Endothelial cell of umbilical vein (primary cell): ENCODE results near the gene VTI1A.

Experiments
- CTCF ChIP-seq, 2 donors: IDR thresholded peaks; 1 replicate in 1 of 2; 2 replicates in 1 of 2; pipeline ENCODE4 v1.5.1; 2011; ENCODE audit warnings: low read length in 2 of 2, mild to moderate bottlenecking in 2 of 2, moderate library complexity in 2 of 2, control low read depth in 1 of 2, inconsistent platforms in 1 of 2, low read depth in 1 of 2; ENCODE audit not compliant: insufficient read depth in 1 of 2; ENCODE audit errors: extremely low read depth in 1 of 2
- EZH2 ChIP-seq: IDR thresholded peaks from 2 replicates; pipeline ENCODE4 v1.6.1; 2012; ENCODE audit warnings: borderline replicate concordance, low read depth, mild to moderate bottlenecking, moderate library complexity, low read length, inconsistent platforms; ENCODE audit not compliant: severe bottlenecking
- JUN ChIP-seq: IDR thresholded peaks from 2 replicates; pipeline ENCODE4 v1.6.1; 2011; ENCODE audit warnings: borderline replicate concordance, low read depth; ENCODE audit not compliant: insufficient read length, insufficient read depth
- MYC ChIP-seq: IDR thresholded peaks from one replicate; pipeline ENCODE4 v1.6.1; 2011; ENCODE audit warnings: mild to moderate bottlenecking, low read depth, low read length
- POLR2A ChIP-seq: IDR thresholded peaks from 2 replicates; pipeline ENCODE4 v1.6.1; 2012; ENCODE audit warnings: low read depth, mild to moderate bottlenecking, control low read depth, low read length
- POLR2AphosphoS5 ChIP-seq: IDR thresholded peaks from 2 replicates; pipeline ENCODE4 v1.6.1; 2012; ENCODE audit warnings: low read depth, mild to moderate bottlenecking, control low read depth, low read length, moderate library complexity; ENCODE audit not compliant: insufficient read depth

- TF ChIP-seq POLR2AphosphoS5, result no peak
- no peak for TF ChIP-seq CTCF (IDR thresholded peaks at IDR 0.05; ENCODE audit: extremely low read depth in 1 of 2, insufficient read depth in 1 of 2, low read depth in 1 of 2, low read length in 2 of 2)
- no peak for TF ChIP-seq EZH2
- no peak for TF ChIP-seq JUN
- TF ChIP-seq POLR2A, result no peak
- TF ChIP-seq MYC, result no peak
These were observed 373.3 kb downstream of the VTI1A start for GRCh38 chr10:112820320-112820719.
